Stimulated activated CD4-positive, alpha-beta T cell treated with anti-CD3 and anti-CD28 coated beads, Interleukin-15, amount 100 ng/mL, for 24 hours (primary cell): ENCODE data around the gene STAG3.
"Not testable (repeated sequence)": the region's sequence is repeated elsewhere in the genome, so short reads cannot be mapped to it uniquely, and the experiment has no call there.

Experiments used
- DNase-seq: peaks from one replicate; pipeline ENCODE4 v3.0.0-alpha.2; 2020

Gene STAG3

DNA sequence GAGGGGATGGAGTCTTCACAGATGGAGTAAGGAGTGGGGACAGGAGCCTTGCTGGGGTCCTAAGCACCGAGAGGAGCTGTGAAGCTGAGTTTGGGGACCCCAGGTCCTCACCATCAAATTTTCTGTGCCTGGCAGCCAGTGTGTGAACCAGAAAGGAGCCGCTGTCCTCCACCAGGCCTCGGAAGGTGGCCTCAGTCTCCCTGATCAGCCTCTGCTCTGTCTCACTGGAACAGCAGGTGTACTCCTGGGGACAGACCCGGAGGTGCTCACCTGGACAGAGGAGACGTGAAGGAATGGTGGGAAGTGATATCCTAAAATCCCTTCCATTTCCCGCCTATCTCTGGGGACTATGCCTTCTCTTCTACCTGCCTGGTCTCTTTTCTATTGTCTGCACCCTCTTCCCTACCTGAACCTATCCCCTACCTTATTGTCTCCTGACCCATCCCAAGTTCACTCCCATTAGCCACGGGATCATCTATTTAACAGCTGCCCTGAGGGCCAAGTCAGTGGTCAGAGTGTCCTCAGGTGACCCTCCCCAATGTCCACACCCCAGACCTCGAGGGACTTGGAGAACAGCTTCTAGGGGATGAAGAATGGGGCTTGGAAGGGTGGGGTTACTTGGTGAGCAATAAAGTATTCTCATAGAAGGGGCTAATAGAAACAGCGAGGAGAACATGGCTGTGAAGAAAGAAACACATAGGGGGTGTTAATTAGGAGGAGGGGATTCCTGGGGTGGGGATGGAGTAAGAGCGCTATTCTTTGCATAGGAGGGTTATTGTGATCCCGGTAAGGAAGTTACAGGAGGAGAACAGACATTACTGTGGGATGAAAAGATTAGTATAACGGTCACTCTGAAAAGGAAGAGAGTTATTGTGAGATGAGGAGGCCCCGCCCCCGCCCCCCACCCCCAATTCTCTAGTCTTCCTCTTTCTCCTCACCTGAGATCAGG lies 1.3 kb upstream of the STAG3 start:
- no peak for DNase-seq

DNA sequence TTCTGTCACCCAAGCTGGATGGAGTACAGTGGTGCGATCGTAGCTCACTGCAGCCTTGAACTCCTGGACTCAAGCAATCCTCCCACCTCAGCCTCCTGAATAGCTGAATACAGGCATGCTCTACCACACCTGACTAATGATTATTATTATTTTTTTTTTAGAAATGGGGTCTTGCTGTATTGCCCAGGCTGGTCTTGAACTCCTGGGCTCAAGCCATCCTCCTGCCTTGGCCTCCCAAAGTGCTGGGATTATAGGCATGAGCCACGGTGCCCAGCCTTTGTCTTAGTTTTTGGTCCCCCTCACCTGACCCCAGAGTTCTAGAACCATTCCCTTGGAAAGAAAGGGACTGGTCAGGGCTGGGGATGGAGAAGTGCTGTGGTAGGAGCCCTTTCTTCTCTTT lies 2.4 kb downstream of the STAG3 start:
- DNase-seq = not testable (repeated sequence)

DNA sequence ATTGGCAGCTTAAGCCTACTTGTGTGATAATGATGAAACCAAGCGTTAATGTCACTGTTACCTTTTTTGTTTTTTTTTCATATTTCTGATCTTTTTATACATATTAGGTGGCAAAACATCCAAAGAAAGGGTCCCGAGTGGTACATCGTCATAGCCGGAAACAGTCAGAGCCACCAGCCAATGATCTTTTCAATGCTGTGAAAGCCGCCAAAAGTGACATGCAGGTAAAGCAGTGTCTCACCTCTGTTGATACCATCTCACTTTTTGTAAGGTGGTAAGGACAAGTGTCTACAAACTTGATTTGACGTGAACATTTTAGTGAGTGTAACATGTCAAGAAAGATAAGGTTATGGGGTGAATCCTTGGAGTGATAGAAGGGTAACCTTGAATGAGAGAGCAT lies 4.9 kb downstream of the STAG3 start:
- not testable (repeated sequence) for DNase-seq

DNA sequence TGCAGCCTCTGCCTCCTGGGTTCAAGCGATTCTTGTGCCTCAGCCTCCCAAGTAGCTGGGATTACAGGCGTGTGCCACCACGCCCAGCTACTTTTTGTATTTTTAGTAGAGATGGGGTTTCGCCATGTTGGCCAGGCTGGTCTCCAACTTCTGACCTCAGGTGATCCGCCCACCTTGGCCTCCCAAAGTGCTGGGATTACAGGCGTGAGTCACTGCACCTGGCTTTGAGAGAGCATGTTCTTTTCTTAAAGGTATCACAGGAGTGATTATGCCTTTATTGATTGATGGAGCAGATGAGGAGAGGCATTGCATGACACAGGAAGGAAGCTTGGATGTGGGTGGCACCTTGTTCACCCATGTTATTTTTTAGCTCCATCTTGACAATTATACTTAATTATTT lies 5.4 kb downstream of the STAG3 start:
- not testable (repeated sequence) for DNase-seq

DNA sequence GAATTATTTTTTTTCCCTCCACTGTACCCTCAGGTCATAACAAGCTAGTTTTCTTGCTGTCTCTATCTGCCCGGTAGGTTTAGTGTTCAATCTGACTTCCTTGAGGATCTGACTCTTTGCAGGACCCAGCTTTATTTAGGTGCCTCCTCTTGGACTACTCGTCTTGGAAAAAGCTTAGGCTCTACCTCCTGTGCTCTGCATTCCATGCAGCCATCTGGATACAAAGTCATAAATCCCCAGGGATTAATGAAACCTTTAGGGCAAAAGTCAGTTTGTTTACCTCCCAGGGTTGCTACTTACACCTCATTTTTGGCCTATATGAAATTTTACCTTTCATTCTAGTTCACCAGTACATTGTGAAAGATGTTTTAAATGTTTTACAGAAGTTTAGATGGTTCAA lies 8.0 kb downstream of the STAG3 start:
- no peak for DNase-seq

DNA sequence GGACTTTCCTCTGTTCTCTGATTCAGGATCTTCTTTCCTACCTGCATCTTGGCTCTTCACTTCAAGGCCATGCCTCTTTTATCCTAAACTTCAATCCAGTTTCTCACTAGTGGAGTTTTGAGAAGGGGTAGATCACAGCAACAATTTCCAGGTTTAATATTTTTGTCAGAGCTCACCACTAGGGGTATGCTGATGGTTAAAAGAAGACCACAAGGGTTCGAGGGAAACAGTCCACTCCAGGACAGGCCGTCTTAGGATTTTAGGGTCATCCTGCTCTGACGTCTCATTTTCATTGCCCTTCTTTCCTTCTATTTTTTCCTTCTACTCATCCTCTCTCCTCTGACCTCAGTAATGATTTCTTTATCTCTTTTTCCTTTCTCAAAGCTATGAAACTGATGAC lies 11.3 kb downstream of the STAG3 start:
- DNase-seq = no peak

DNA sequence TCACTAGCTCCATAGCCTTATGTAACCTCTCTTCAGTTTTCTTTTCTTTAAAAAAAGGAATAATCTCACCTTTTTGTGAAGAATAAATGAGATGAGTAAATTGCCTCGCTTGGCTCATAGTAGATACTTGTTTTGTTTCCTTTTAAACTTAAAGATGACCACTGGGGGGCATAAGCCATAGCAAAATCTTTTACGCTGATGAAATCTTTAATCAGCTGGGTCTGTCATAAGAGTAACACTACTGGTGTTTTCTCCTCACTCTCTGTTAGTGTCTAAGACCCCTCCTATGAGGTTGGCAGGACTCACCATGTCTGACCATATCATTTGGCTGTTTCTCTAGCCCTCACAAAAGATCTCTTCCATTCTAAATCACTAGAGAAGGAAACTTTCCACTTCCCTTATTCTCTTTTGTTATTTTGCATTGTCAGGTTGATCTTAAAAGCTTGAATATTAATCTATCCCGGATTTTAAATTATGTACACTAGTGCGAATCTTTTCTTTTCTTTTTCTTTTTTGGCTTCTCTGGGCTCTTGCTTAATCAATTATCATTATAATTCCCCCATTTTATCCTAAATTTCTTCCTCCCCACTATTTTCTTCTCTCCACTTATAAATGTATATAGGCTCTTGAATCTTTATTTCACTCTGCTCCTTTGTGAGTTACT lies 12.5 kb downstream of the STAG3 start:
- DNase-seq = no peak

DNA sequence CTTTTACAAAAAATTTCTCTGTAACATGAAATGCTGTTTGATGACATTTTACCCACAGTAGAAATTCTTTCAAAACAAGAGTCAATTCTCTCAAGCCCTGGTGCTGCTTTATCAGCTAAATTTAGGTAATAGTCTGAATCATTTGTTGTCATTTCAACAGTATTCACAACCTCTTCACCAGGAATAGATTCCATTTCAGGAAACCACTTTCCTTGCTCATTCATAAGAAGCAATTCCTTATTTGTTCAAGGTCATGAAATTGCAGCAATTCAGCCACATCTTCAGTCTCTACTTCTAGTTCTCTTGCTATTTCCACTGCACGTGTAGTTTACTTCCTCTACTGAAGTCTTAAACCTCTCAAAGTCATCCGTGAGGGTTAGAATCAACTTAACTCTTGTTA lies 14.1 kb downstream of the STAG3 start:
- no peak for DNase-seq

DNA sequence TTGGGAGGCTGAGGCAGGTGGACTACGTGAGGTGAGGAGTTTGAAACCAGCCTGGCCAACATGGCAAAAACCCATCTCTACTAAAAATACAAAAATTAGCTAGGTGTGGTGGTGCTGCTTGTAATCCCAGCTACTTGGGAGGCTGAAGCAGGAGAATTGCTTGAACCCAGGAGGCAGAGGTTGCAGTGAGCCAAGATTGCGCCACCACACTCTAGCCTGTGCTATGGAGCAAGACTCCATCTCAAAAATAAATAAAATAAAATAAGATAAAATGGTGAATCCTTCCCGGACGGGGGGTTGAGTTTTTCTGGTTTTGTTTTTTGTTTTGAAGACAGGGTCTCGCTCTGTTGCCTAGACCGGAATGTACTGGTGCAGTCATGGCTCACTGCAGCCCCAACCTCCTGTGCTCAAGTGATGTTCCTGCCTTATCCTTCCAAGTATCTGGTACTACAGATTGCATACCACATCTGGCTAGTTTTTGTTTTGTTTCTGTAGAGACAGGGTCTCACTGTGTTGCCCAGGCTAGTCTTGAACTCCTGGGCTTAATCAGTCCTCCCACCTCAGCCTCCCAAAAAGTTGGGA lies 14.7 kb downstream of the STAG3 start:
- DNase-seq = not testable (repeated sequence)

DNA sequence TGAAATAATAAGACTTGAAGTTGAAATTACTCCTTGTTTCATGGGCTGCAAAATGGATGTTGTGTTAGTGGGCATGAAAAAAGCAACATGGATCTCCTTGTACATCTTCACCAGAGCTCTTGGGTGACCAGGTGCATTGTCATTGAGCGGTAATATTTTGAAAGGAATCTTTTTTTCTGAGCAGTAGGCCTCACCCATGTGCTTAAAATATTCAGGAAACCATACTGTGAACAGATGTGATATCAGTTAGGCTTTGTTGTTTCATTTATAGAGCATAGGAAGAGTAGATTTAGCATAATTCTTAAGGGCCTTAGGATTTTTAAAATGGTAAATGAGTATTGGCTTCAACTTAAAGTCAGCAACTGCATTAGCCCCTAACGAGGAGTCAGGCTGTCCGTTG lies 15.3 kb downstream of the STAG3 start:
- no peak for DNase-seq

DNA sequence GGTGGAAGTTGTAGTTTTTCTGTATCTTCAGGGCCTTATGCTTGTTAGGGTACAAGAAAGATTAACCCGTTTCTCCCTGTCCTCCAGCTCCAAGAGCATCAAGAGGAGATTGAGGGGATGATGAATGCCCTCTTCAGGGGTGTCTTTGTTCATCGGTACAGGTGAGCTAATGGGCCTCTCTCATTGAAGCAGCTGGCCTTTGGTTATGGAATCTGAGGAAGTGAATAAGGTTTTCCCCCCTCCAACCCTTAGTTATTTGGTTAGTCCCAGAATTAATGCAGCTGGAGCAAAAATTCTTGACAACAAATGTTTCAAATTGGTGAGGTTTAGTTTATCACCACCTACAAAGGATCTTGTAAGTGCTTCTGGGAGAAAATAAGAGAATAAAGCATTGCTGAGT lies 17.5 kb downstream of the STAG3 start:
- DNase-seq = no peak

DNA sequence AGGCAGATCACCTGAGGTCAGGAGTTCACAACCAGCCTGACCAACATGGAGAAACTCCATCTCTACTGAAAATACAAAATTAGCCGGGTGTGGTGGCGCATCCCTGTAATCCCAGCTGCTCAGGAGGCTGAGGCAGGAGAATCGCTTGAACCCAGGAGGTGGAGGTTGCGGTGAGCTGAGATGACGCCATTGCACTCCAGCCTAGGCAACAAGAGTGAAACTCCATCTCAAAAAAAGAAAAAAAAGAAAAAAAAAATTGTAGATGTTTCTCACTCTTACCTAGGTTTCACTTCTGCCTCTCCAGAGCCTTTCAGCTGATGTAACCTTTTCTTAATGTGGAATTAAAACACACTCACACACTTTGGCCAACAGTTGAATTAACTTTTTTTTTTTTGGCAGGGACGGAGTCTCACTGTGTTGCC lies 18.2 kb downstream of the STAG3 start:
- not testable (repeated sequence) for DNase-seq

DNA sequence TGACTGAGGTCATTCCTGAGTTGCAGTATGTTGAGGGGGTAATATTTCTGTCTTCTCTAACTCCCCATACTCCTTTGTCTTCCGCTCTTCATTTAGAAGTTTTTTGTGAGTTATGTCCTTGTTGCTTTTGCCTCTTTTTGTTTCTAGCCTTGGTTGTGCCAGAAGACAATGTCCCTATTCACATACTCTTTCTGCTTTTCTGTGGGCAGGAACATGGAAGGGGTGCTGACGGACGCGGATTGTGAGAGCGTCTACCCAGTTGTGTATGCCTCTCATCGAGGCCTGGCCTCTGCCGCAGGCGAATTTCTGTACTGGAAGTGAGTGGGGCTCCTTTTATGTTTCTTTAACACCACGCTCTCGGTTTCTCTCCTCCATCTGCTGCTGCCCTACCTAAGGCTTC lies 20.5 kb downstream of the STAG3 start:
- no peak for DNase-seq

DNA sequence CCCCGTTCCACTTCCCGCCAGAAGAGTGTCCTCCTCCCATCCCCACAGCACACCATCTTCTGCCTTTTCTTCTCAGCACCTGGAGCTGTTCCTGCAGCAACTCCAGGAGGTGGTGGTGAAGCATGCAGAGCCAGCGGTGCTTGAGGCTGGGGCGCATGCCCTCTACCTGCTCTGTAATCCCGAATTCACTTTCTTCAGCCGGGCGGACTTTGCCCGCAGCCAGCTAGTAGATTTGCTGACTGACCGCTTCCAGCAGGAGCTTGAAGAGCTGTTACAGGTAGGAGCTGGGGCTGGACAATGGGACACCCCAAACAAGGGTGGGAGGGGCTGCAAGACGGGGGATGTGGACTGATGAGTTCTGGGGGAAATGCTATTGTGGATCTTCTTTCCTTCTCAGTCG lies 23.0 kb downstream of the STAG3 start:
- DNase-seq = no peak

DNA sequence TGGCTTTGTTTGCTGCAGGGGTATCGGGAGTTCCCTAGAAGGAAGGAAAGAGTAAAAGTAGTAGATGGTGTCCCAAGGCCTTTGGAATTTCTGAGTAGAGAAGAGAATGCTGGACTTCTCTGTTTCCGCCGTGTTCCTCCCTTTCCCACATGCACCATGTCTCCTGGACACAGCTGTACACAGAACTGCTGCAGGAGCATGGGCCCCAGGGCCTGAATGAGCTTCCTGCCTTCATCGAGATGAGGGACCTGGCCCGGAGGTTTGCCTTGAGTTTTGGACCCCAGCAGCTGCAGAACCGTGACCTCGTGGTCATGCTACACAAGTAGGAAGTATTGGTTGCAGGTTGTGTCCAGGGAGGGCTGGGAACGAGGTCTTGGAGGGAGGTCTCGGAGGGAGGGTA lies 26.7 kb downstream of the STAG3 start:
- DNase-seq = no peak

DNA sequence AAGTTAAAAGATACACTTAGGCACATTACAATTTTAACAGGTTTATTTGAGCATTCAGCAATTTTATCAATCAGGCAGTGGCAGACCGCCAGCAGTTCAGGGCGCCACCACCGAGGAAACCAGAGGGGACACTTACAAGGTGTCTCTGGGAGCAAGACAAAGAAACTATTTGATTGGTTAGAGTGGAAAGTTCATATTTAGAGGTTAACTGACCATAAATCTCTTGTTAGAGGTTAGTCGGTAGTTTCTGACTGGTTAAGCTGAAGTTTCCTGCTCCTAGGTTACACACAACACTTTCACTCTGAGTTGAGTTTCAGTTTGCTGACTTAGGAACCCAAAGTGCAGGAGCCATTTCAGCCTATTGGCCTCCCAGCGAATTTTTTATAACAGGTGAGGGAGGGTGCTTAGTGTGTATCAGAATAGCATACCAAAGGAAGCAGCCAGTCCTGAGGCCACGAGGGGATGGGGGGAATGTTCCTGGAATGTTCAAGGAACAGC lies 31.2 kb downstream of the STAG3 start:
- DNase-seq = peak; percentile 72

DNA sequence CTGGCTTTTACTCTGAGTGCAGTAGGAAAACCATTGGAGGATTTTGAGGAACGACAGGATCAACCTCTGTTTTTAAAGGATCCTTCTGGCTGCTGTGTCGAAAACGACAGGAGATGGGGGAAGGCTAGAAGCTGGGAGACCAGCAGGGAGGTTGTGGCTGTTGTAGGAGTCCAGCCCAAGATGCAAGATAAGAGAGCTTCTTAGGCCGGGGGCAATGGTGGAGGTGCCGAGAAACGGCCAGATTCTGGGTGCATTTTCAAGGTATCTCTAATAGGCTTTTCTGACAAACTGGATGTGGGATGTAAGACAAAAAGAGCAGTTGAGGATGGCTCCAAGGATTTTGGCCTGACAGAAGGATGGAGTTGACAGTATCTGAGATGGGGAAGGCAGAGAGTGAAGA lies 31.8 kb downstream of the STAG3 start:
- DNase-seq = no peak

DNA sequence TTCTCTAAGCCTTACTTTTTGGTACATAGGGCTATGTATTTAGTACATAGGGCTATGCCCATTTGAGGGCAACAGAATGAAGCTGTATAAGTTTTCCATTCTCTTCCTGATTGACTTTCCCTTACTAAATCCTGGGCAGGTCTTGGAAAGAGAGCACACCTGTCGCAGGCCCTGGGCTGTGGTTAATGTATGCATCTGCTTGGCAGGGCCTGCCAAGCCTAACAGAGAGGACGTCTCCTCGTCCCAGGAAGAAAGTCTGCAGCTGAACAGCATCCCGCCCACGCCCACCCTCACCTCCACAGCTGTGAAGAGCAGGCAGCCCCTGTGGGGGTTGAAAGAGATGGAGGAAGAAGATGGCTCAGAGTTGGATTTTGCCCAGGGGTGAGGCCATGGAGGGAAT lies 33.1 kb downstream of the STAG3 start:
- DNase-seq = no peak

DNA sequence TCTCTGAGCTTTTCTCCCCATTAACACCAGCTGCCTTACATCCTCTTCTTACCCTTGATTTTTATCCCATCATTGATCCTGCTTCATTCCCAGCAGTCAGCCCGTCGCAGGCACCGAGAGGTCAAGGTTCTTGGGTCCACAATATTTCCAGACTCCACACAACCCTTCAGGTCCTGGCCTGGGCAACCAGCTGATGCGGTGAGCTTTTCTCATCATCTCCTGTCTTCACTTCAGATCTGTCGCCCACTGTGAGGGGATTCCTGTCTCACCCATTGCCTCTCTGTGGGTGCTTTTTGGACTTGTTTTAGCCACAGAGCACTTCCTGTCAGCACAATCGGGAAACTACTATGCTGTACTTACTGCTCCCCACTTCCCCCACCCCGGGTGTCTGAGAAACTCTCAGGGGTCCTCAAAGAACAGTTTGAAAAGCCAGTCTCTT lies 33.6 kb downstream of the STAG3 start:
- peak; percentile 58 for DNase-seq

DNA sequence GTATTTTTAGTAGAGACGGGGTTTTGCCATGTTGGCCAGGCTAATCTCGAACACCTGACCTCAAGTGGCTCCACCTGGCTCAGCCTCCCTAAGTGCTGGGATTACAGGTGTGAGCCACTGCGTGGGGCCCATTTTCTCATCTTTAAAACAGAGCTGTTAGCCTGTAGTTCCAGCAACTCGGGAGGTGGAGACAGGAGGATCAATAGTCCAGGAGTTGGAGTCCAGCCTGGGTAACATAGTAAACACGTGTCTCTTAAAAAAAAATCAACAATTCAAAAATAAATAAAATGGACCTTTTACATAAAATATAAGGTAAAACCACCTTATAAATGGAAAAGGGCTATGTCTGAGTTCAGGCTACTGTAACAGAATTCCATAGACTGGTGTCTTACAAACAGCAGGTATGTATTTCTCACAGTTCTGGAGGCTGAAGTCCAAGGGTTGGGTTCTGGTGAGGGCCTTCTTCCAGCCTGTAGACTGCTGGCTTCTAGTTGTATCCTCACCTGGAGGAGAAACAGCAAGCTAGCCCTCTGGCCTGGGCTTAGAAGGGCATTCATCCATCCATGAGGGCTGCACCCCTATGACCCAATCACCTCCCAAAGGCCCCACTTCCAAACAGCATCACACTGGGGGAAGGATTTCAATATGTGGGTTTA lies 35.0 kb downstream of the STAG3 start:
- DNase-seq = no peak

DNA sequence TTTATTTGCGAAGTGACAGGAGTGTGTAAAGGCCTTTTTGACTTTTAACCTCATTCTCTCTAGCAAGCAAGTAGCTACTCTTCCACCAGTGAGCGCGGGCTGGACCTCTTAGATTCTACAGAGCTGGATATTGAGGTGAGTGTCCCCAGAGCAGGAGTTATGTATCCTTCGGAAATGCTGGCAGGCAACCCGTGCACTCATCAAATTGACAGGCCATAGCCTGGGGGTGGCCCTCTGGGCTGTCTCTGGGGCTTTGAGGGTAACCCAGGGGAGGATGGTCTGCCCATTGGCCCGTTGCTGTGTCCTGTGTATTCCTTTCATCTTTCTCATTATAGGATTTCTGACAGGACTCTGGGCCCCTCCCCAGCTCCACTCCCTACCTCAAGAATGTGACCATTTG lies 36.0 kb downstream of the STAG3 start:
- DNase-seq = no peak

DNA sequence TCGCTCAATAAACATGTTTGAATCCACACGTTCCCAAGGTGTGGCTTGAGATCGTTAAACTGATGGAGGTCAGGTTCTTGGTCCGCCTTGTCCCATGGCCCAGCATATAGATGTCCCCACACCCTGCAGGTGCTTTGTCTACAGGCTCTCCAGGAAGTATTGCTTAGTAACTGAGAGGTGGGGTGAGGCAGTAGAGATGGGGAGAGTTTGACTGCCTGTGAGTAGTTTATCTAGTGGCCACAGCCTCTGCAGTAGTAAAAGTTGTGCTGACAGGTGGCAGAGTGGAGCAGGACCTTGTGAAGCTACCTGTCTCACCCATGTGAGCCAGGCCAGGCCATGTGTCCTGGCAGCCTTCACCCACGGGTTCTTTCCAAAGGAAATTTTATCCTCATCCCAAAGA lies 36.6 kb downstream of the STAG3 start:
- DNase-seq = not testable (repeated sequence)

DNA sequence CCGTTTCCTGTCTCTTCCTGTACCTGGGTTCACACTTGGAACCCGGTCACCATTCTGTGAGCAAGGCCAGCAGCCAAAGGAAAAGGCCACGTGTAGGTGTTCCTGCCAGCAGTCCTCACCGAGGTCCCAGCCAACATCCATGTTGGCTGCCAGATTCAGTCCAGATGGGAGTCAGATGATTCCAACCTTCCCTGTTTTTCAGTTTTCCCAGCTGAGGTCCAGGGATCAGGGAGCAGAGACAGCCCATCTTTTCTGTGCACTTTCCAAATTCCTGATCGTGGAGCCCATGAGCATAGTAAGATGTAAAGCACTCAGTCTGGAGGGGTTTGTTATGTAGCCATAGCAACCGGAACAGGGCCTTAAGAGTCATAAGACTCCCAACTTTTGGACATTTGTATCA lies 38.2 kb downstream of the STAG3 start:
- DNase-seq = no peak
